HG02943 (cell line): Measurements from ENCODE around the gene MTHFD1L.
"Not testable (repeated sequence)": the region's sequence is repeated elsewhere in the genome, so short reads cannot be mapped to it uniquely, and the experiment has no call there.

ENCODE experiments used
- ATAC-seq: cut with Tn5 transposase; IDR thresholded peaks from one replicate; pipeline ENCODE4 v1.9.1; 2021; ENCODE audit warnings: mild to moderate bottlenecking, low read depth, moderate library complexity; ENCODE audit not compliant: unreplicated experiment

MTHFD1L gene

GRCh38 chr6:150865406-150866146 is at the start of gene MTHFD1L:
MTHFD1L (plus strand) TSS chr6:150865702; CDS start chr6:150865823, 121 bp downstream.
- peak; percentile 75 for ATAC-seq

GRCh38 chr6:150816554-150816953 is 48.9 kb upstream of the MTHFD1L start:
- not testable (repeated sequence) for ATAC-seq

- ATAC-seq: no peak
Measured at GRCh38 chr6:150822932-150823331, 42.6 kb upstream of the MTHFD1L start.

GRCh38 chr6:150826788-150827187 is 38.7 kb upstream of the MTHFD1L start:
- ATAC-seq: no peak

GRCh38 chr6:150828107-150828506 is 37.4 kb upstream of the MTHFD1L start:
- ATAC-seq: not testable (repeated sequence)

- no peak for ATAC-seq
Measured at GRCh38 chr6:150830439-150831165, 34.9 kb upstream of the MTHFD1L start.

- no peak for ATAC-seq
Measured at GRCh38 chr6:150831577-150831976, 33.9 kb upstream of the MTHFD1L start.

GRCh38 chr6:150835620-150836019 is 29.9 kb upstream of the MTHFD1L start:
- ATAC-seq: no peak

GRCh38 chr6:150840185-150840584 is 25.3 kb upstream of the MTHFD1L start:
- ATAC-seq: no peak

- no peak for ATAC-seq
Measured at GRCh38 chr6:150841189-150841588, 24.3 kb upstream of the MTHFD1L start.

GRCh38 chr6:150841697-150842096 is 23.8 kb upstream of the MTHFD1L start:
- no peak for ATAC-seq

GRCh38 chr6:150844371-150844770 is 21.1 kb upstream of the MTHFD1L start:
- ATAC-seq: no peak

GRCh38 chr6:150846641-150847040 is 18.9 kb upstream of the MTHFD1L start:
- ATAC-seq: no peak

- ATAC-seq: no peak
Measured at GRCh38 chr6:150848400-150848799, 17.1 kb upstream of the MTHFD1L start.

GRCh38 chr6:150854392-150854791 is 11.1 kb upstream of the MTHFD1L start:
- ATAC-seq: not testable (repeated sequence)

GRCh38 chr6:150855171-150855570 is 10.3 kb upstream of the MTHFD1L start:
- ATAC-seq: not testable (repeated sequence)

GRCh38 chr6:150857062-150857944 is 8.2 kb upstream of the MTHFD1L start:
- no peak for ATAC-seq

GRCh38 chr6:150857945-150858308 is 7.6 kb upstream of the MTHFD1L start:
- no peak for ATAC-seq

GRCh38 chr6:150861448-150862168 is 3.9 kb upstream of the MTHFD1L start:
- ATAC-seq: not testable (repeated sequence)

- no peak for ATAC-seq
Measured at GRCh38 chr6:150863213-150863928, 2.1 kb upstream of the MTHFD1L start.
